Mammary epithelial cell (primary cell): ENCODE measurements around the gene TLE2.

Experiments used
- CTCF ChIP-seq, 2 donors: IDR thresholded peaks in 1 of 2; conservative IDR thresholded peaks in 1 of 2; 2 replicates each; pipeline ENCODE4 v1.5.1; 2011 to 2012; ENCODE audit warnings: inconsistent platforms in 2 of 2, low read length in 2 of 2, mild to moderate bottlenecking in 2 of 2, control low read depth in 1 of 2, low read depth in 1 of 2; ENCODE audit not compliant: insufficient read depth in 1 of 2; ENCODE audit errors: extremely low read depth in 1 of 2
- EZH2 ChIP-seq: IDR thresholded peaks from 2 replicates; pipeline ENCODE4 v1.6.1; 2012; ENCODE audit warnings: low read length, inconsistent platforms, borderline replicate concordance

DNA sequence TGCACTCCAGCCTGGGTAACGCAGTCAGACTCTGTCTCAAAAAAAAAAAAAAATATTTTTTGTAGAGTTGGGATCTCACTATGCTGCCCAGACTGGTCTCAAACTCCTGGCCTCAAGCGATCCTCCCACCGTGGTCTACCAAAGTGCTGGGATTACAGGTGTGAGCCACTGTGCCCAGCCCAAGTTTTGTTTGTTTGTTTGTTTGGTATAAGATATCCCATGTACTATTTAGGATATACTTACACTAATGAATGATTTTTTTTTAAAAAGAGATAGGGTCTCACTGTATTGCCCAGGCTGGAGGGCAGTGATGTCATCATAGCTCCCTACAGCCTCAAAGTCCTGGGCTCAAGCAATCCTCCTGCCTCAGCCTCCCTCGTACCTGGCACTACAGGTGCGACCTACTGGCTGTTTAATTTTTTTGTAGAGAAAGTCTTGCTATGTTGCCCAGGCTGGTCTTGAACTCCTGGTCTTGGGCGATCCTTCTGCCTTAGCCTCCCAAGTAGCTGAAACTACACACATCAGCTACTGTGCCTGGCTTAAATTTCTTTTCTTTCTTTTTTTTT lies 27.8 kb downstream of the TLE2 start:
- no peak for TF ChIP-seq EZH2
- TF ChIP-seq CTCF (conservative IDR thresholded peaks at IDR 0.05 in 1 of 2, IDR thresholded peaks at IDR 0.05 in 1 of 2; ENCODE audit: extremely low read depth in 1 of 2, insufficient read depth in 1 of 2, low read depth in 1 of 2, low read length in 2 of 2), result no peak
